CD4-positive, alpha-beta T cell (primary cell): ENCODE results near the gene ARRDC3. TPM values are rescaled to one million over a fixed set of nuclear protein-coding genes. Genes with fewer than 3 reads are reported as not detected.
A peak's percentile ranks its signal among the peaks of the same experiment; 100 is the strongest.

Experiments
- ATAC-seq: fragments of 200-7000 bp; cut with Tn5 transposase; one replicate; pipeline ENCODE4 v1.10.0; 2022; ENCODE audit warnings: mild to moderate bottlenecking; ENCODE audit not compliant: poor library complexity
- CTCF ChIA-PET: fragments of 350-600 bp; sonication (Branson Sonifier 250); formaldehyde crosslinking; loops from one replicate; lab custom pipeline; 2021; ENCODE audit warnings: antibody characterized with exemption, inconsistent platforms; lab: Charles Lee
- POLR2A ChIA-PET: fragments of 350-600 bp; sonication (Branson Sonifier 250); formaldehyde crosslinking; loops from one replicate; lab custom pipeline; 2021; ENCODE audit warnings: antibody characterized with exemption, inconsistent platforms; lab: Charles Lee
- DNase-seq, 14 experiments: peaks; one replicate each; pipeline ENCODE4 v3.0.0-alpha.2; 2013 to 2020; ENCODE audit warnings: mixed read lengths in 2 of 14
- H3K27ac ChIP-seq, 2 donors: one replicate each; pipeline versions ENCODE4 v1.5.1 to v1.7.0; 2013; ENCODE audit warnings: low read length in 2 of 2, low read depth in 1 of 2, mild to moderate bottlenecking in 1 of 2
- H3K27me3 ChIP-seq, 2 experiments: 1 replicate in 1 of 2; 2 replicates in 1 of 2; pipeline versions ENCODE4 v1.6.1 to v1.7.0; 2013; ENCODE audit warnings: low read length in 2 of 2, control low read depth in 1 of 2, mild to moderate bottlenecking in 1 of 2, moderate library complexity in 1 of 2; ENCODE audit not compliant: insufficient read depth in 2 of 2, control insufficient read depth in 1 of 2
- H3K36me3 ChIP-seq: one replicate; pipeline ENCODE4 v1.6.1; 2013; ENCODE audit warnings: low read length, control low read depth; ENCODE audit not compliant: insufficient read depth
- H3K4me1 ChIP-seq: one replicate; pipeline ENCODE4 v1.6.1; 2013; ENCODE audit warnings: low read length, control low read depth; ENCODE audit not compliant: insufficient read depth
- H3K4me3 ChIP-seq: one replicate; pipeline ENCODE4 v1.5.1; 2013; ENCODE audit warnings: mild to moderate bottlenecking, low read length, moderate library complexity
- H3K9me3 ChIP-seq, 2 experiments: 1 replicate in 1 of 2; 2 replicates in 1 of 2; pipeline versions ENCODE4 v1.6.1 to v1.7.0; 2013; ENCODE audit warnings: low read length in 2 of 2, mild to moderate bottlenecking in 2 of 2, control low read depth in 1 of 2, moderate library complexity in 1 of 2; ENCODE audit not compliant: control insufficient read depth in 1 of 2, insufficient read depth in 1 of 2
- H3K27ac Mint-ChIP-seq: one replicate; pipeline ENCODE4 v1.8.0; 2020; ENCODE audit warnings: mixed read lengths
- H3K27me3 Mint-ChIP-seq: one replicate; pipeline ENCODE4 v1.8.0; 2021; ENCODE audit warnings: mixed read lengths
- H3K36me3 Mint-ChIP-seq: one replicate; pipeline ENCODE4 v1.8.0; 2021; ENCODE audit warnings: low read depth, mixed read lengths
- H3K4me1 Mint-ChIP-seq: one replicate; pipeline ENCODE4 v1.8.0; 2021; ENCODE audit warnings: low read depth, mixed read lengths
- H3K4me3 Mint-ChIP-seq: one replicate; pipeline ENCODE4 v1.8.0; 2020; ENCODE audit warnings: mild to moderate bottlenecking, mixed read lengths
- H3K9me3 Mint-ChIP-seq: one replicate; pipeline ENCODE4 v1.8.0; 2020; ENCODE audit warnings: mixed read lengths
- CTCF ChIP-seq: fragments of 200-600 bp; IDR thresholded peaks from one replicate; pipeline ENCODE4 v1.8.0; 2022; ENCODE audit warnings: antibody characterized with exemption, mild to moderate bottlenecking
- intact Hi-C, 2 experiments: fragments of 100-400 bp; cut with DNase I in 1 of 2; cut with micrococcal nuclease in 1 of 2; formaldehyde crosslinking; loops; one replicate each; pipeline versions ENCODE4 v1.15.1 to v1.9.0; 2023 to 2025; cut with DNase I, micrococcal nuclease
- total RNA-seq, 174 experiments: library from RNA in 2 of 174; stranded (reverse) in 2 of 174; gene quantifications; one replicate each; pipeline ENCODE4 v1.2.3 and lab custom pipeline; 2021 to 2026

ARRDC3 gene
- total RNA-seq, 2 experiments from 2014 or later: 273 to 284 TPM

- ChIA-PET POLR2A (no interaction called here), CTCF (interaction anchor here (2.1 kb wide), 1 partner anchor 10 kb away, joined by 5 read pairs; no protein-coding TSS in a partner anchor)
- intact Hi-C loops: loop anchor here (5.0 to 10.0 kb wide), 3 partner anchors 38 to 55 kb away; no protein-coding TSS in a partner anchor
- ATAC-seq (no peak), DNase-seq (no peak)
- Mint-ChIP-seq H3K9me3 (no peaks in the 10 kb centered on the region), H3K27me3 (no peaks in the 10 kb centered on the region), H3K4me1 (peaks cover 13% of the 10 kb centered on the region), H3K27ac (no peak overlapping the region), H3K36me3 (no peaks in the 10 kb centered on the region), H3K4me3 (no peak overlapping the region)
- Histone ChIP-seq H3K27ac (no peak overlapping the region), H3K4me1 (peaks cover 12% of the 10 kb centered on the region), H3K27me3 (no peaks in the 10 kb centered on the region), H3K4me3 (no peak overlapping the region), H3K9me3 (no peaks in the 10 kb centered on the region), H3K36me3 (no peaks in the 10 kb centered on the region)
- no peak for TF ChIP-seq CTCF
Measured at GRCh38 chr5:91319667-91320066, 63.5 kb downstream of the ARRDC3 start.

- no peak for ATAC-seq
- no peak overlapping the region for H3K27ac Mint-ChIP-seq
- no peak overlapping the region for H3K4me3 Mint-ChIP-seq
- intact Hi-C loops: loop anchor here (5.0 to 10.0 kb wide), 2 partner anchors 54 kb away; no protein-coding TSS in a partner anchor
- POLR2A ChIA-PET: interaction anchor here (1.1 to 2.3 kb wide), 3 partner anchors 61 to 64 kb away, joined by 4 to 8 read pairs (median 5); partner anchors contain the start of gene ARRDC3
- H3K36me3 Mint-ChIP-seq: no peaks in the 10 kb centered on the region
- H3K4me3 ChIP-seq: no peak overlapping the region
- no peaks in the 10 kb centered on the region for H3K9me3 Mint-ChIP-seq
- no peaks in the 10 kb centered on the region for H3K27me3 Mint-ChIP-seq
- peaks cover 22% of the 10 kb centered on the region for H3K4me1 Mint-ChIP-seq
- no peaks in the 10 kb centered on the region for H3K9me3 ChIP-seq
- no peak overlapping the region for H3K27ac ChIP-seq
- no peaks in the 10 kb centered on the region for H3K36me3 ChIP-seq
- no peak for TF ChIP-seq CTCF
- H3K27me3 ChIP-seq: no peaks in the 10 kb centered on the region
- peak in 7 of 14 experiments; percentile 10 to 63 (median 40) for DNase-seq
- CTCF ChIA-PET: interaction anchor here (2.1 kb wide), 1 partner anchor 11 kb away, joined by 5 read pairs; no protein-coding TSS in a partner anchor
- H3K4me1 ChIP-seq: peaks cover 21% of the 10 kb centered on the region
Measured at GRCh38 chr5:91318724-91319123, 64.4 kb downstream of the ARRDC3 start.
